ENCODE data around the gene DBNDD1. TPM values are rescaled to one million over a fixed set of nuclear protein-coding genes. Genes with fewer than 3 reads are reported as not detected.

The DBNDD1 gene
- total RNA-seq, 4 donors from 2014 or later = 1.4 to 5.0 (median 3.5) TPM; not detected in 1

GRCh38 chr16:89966756-89967155, 52.5 kb downstream of the DBNDD1 start:
- TF ChIP-seq CTCF (IDR thresholded peaks at IDR 0.05) = no peak
- ATAC-seq (ENCODE audit: low FRiP score) (no peak), DNase-seq (ENCODE audit: low spot score) (no peak)

- ATAC-seq (ENCODE audit: low FRiP score) = no peak
These were observed 53.6 kb downstream of the DBNDD1 start for GRCh38 chr16:89965447-89966225.

GRCh38 chr16:89964201-89964600, 55.1 kb downstream of the DBNDD1 start:
- TF ChIP-seq CTCF (IDR thresholded peaks at IDR 0.05) = no peak
- ATAC-seq (ENCODE audit: low FRiP score) (no peak), DNase-seq (ENCODE audit: low spot score) (no peak)

More at GRCh38 chr16:89965447-89966225, 53.6 kb downstream of the DBNDD1 start:
- DNase-seq (ENCODE audit: low spot score) = no peak
- TF ChIP-seq CTCF (IDR thresholded peaks at IDR 0.05) = no peak

GRCh38 chr16:89962754-89963498, 56.3 kb downstream of the DBNDD1 start:
- DNase-seq (ENCODE audit: low spot score) = no peak
- no peak for TF ChIP-seq CTCF (IDR thresholded peaks at IDR 0.05)
- ATAC-seq (ENCODE audit: low FRiP score) = no peak

GRCh38 chr16:89961920-89962319, 57.3 kb downstream of the DBNDD1 start:
- ATAC-seq (ENCODE audit: low FRiP score) = no peak
- TF ChIP-seq CTCF (IDR thresholded peaks at IDR 0.05) = no peak

GRCh38 chr16:89960966-89961365, 58.3 kb downstream of the DBNDD1 start:
- ATAC-seq (ENCODE audit: low FRiP score) (no peak), DNase-seq (ENCODE audit: low spot score) (no peak)
- TF ChIP-seq CTCF (IDR thresholded peaks at IDR 0.05) = no peak

More at GRCh38 chr16:89961920-89962319, 57.3 kb downstream of the DBNDD1 start:
- no peak for DNase-seq (ENCODE audit: low spot score)

All from omental fat pad (tissue), 4 donors.